Activated CD8-positive, alpha-beta memory T cell treated with anti-CD3 and anti-CD28 coated beads for 36 hours (primary cell): Measurements from ENCODE around the gene PSMC2. TPM values are rescaled to one million over a fixed set of nuclear protein-coding genes. Genes with fewer than 3 reads are reported as not detected.
"Not testable (repeated sequence)": the region's sequence is repeated elsewhere in the genome, so short reads cannot be mapped to it uniquely, and the experiment has no call there.

Experiments used
- CTCF ChIA-PET: fragments of 350-600 bp; sonication (Branson Sonifier 250); formaldehyde crosslinking; loops from one replicate; lab custom pipeline; 2021; ENCODE audit warnings: antibody characterized with exemption; lab: Charles Lee
- POLR2A ChIA-PET: fragments of 350-600 bp; sonication (Branson Sonifier 250); formaldehyde crosslinking; loops from one replicate; lab custom pipeline; 2021; ENCODE audit warnings: antibody characterized with exemption; lab: Charles Lee
- total RNA-seq, 2 experiments: library from RNA; stranded (reverse); gene quantifications; one replicate each; pipeline ENCODE4 v1.2.3, GENCODE V29; 2021

The PSMC2 gene
- total RNA-seq, 2 experiments from 2014 or later: 188 to 192 TPM

DNA sequence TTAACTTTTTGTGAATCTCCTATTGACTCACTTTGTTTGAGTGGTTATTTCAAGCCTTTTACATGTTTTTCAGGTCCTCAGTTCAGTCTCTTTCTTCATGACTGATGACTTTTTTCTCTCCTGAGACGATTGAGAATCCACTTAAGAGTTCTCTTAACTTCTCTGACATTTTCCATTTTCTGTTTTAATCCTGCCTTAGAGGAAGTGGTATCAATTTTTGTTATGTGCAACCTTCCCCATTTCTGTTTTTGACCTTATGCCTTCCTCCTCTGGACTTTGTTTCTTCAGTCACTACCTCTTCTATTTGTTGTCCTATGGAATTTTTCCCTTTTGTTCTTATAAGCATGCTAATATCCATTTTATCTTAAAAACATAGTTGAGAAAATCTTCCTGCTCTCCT, 2.4 kb downstream of the PSMC2 start:
- POLR2A ChIA-PET: interaction anchor here (0.7 kb wide), 1 partner anchor 9 kb away, joined by 3 read pairs; no protein-coding TSS in a partner anchor
- CTCF ChIA-PET: interaction anchor here (0.5 kb wide), 1 partner anchor 13 kb away, joined by 4 read pairs; no protein-coding TSS in a partner anchor

DNA sequence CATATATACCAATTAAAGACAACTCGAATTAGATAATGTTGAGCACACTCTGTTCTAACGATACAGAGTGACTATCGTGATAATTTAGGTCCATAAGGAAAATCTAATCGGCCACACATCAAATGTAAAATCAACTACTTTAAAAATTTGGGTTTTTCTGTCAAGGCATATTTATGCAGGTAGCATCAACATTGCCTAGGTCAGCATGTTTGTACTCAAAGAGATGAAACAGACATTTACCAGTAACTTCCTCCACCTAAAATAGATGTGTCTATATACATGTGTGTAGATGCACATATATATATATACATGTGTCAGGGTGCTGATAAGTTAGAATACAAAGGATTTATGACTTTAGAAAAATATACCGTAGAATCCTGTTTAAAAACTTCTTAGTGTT, 22.0 kb downstream of the PSMC2 start:
- CTCF ChIA-PET: no interaction called here
- POLR2A ChIA-PET: no interaction called here

DNA sequence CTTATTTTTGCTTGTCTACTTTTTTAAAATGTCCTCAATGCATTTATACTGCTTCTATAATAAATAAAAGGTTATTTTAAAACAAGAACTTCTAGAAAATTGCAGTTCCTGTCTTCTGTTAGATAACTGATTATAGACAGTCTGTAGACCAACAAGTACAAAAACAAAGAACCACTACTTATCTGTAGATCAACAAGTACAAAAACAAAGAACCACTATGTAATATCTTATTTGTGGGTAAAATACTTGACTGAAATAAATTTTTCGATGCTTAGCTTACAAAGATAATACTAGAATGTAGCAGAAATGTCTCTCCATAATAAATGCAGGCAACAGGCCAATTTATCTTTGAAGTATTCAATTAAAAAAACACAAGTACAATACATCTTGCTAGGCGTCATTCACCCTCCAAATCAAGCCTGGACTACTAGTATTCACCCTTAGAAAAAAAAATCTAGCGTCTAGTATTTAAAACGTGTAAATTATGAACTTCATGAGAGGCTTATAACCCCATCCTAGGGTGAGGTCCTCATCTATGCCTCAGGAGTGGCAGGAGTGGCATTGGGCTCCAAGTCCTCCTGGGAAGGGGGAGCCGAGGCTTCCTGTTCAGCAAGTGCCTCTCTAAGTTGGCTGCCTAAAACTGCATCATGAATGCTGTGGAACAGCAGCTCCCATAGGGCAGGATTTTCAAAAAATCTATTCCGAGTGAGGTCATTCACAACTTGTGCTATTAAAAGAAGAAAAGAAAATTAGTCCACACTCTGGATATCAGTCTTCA, 26.6 kb downstream of the PSMC2 start:
- POLR2A ChIA-PET: no interaction called here
- CTCF ChIA-PET: no interaction called here

DNA sequence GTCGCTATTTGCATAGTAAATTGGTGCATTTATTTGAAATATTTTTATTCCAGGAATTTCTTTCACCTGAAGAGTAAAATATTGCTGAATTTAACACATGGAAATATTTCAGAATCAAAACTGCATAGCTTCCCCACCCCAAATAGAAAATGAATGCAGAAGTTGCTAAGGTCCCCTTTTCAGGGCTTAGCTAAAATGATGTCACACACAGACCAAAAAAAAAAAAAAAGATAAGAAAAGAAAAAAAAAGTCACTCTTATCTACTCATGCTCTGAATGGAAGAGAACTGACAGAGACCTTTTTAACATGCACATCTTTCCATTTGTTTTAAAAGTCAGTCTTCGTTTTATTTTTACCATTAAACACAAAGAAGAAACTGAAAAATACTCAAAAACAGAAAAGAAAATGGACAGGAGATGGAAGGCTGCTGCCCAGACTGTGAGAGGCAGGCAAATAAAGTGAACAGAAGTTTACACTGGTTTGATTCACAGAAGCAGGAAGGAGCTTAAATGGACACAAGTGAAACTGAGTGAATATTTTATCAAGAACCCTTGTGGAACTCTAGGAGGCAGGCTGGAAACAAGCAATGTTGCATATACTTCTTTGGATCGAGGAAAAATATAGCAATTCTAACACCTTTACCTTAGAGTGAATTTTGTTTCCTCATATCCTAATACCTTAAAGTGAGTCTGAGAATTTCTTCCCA, 32.0 kb downstream of the PSMC2 start:
- CTCF ChIA-PET: interaction anchor here (0.6 kb wide), 1 partner anchor 273 kb away, joined by 3 read pairs; no protein-coding TSS in a partner anchor
- POLR2A ChIA-PET: no interaction called here

DNA sequence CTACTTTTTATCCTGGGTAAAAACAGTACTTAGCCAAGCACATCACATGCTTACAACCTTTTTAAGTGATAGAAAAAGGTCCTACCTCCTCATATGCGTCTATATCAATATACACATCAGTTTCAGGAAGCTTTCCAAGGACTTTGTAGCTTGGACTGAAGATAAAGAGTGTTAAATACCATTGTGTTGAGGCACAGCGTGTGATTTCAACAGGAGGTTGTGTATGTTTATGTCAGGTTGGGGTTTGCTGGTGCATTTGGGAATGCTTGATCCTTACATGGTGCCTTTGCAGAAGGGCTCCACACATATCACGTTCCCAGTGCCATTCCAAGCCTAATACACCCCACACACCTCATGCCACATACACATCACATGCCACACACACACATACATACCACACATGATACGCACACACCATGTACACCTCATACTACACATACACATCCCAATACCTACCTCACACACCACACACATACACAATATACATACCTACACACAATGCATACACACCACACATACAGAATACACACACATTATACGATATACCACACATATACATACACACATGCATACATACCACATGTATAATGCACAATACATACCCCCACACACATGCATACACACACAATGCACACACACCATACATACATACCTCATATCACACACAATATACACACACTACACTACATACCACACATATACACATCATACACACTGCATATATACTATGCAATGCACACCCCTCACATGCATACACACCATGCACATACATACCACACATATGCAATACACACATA, 33.1 kb downstream of the PSMC2 start:
- CTCF ChIA-PET: interaction anchor here (0.6 kb wide), 1 partner anchor 275 kb away, joined by 3 read pairs; no protein-coding TSS in a partner anchor
- POLR2A ChIA-PET: no interaction called here

DNA sequence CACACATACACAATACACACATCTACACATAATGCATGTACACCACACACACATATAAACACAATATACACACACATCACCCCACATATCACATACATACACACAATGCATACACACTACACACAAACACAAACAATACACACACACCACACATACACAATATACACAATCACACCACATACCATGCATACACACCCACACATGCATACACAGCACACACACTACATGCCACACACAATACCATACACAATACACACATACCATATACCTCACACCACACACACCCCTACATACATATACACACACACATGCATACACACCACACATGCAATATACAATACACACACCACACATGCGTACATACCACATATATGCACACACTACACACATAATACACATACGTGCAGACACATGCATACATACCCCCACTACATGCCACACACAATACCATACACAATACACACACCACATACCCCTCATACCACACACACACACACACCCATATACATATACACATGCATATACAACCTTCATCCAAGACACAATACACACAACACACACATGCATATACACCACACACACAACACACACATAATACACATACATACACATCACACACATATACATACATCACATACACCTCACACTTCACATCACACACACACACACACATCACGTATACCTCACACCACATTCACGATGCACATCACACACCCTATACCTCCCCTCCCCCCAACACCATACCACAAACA, 34.0 kb downstream of the PSMC2 start:
- CTCF ChIA-PET: no interaction called here
- POLR2A ChIA-PET: no interaction called here

DNA sequence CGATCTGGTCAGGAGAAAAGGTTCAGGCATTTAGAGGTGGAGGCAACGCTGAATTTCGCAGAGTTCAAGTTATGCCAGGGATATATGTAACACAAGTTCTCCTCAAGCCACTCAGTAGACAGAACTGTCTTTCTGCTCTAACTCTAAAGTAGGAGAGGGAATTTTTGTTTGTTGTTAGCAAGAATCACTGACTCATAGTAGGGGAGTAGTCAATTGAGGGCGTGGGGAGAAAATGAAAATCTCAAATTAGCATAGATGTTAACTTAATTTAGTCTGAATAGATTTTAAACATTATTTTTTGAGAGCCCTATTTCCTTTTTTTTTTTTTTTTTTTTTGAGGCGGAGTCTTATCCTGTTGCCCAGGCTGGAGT, 34.6 kb downstream of the PSMC2 start:
- CTCF ChIA-PET: no interaction called here

DNA sequence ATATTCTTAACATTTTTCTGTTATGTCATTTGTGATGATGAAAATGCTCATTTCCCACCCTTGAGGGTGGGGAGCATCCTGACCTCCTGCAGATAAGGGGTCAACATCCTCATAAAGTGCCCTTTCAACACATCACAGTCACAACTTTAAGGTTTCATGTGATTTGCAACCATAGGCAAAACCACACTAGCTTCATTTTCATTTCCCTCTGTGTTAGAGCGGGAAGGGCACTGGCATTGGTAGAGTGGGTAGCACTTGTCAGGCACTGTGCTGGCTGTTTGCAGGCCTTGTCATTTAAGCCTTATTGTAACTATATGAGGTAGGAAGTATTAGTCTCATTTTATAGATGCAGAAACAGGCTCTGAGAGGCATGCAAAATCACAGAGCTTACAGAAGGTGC, 39.8 kb downstream of the PSMC2 start:
- ChIA-PET POLR2A (no interaction called here), CTCF (no interaction called here)

More for the DNA sequence above, 34.6 kb downstream of the PSMC2 start:
- POLR2A ChIA-PET: no interaction called here

DNA sequence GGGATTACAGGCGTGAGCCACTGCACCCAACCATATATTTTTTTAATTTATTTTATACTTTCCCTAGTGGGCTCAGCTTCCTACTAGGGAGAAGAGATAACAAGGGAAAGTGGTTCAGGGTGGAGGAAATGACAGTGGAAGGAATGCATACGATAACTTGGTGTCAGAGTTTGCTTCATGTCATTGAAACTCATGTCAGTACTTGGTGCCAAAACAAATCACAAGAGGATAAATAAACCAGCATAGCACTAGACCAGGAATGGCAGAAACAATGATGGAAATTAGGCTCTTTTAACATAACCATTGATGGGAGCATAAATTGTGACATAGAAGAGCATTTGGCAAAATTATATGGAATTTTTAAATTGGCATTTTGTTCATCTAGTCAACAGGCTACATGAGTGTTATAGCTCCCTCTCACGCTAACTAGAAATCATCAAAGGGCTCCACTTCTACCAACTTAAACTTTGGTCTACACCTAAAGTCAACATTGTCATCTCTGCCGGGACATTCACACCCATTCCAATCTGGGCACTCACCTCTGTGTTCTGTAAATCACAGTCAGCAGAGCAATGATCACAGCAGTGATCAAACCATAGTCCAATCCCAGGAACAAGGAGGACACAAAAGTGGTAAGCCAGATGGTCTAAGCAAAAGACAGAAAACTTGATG, 41.2 kb downstream of the PSMC2 start:
- POLR2A ChIA-PET: no interaction called here
- CTCF ChIA-PET: no interaction called here

DNA sequence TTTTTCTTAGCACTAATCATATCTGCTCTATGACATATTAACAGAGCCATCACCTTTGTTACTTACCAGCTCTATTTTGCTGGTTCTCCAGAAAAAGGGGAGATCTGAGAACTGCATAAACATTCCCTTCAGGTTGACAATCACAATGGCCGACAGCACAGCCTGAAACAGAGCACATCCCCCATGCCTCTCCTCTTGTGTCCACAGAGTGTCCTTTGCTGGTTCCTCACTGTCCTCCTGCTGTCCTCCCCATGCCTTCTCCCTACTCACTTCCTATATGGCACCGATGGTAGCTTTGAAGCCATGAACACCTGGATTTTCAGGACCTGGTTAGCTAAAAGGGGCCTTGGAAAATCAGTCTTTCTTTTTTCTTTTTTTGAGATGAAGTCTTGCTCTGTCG, 41.8 kb downstream of the PSMC2 start:
- ChIA-PET POLR2A (no interaction called here), CTCF (no interaction called here)

DNA sequence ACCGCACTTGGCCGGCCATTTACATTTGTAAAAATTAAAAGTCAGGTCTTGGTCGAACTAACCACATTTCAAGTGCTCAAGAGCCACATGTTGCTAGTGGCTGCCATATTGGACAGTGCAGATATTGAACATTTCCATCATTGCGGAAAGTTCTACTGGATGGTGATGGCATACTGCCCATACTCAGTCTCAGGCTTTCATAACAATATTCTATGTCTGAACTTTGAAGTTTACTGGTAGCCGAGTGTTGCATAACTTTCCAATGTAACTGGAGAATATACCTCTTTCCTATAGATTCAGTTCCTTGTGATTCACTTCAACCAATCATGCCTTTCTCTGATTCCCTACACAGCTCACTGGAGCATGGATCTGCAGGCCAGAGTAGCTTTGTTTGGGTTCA, 43.7 kb downstream of the PSMC2 start:
- ChIA-PET CTCF (no interaction called here), POLR2A (no interaction called here)

DNA sequence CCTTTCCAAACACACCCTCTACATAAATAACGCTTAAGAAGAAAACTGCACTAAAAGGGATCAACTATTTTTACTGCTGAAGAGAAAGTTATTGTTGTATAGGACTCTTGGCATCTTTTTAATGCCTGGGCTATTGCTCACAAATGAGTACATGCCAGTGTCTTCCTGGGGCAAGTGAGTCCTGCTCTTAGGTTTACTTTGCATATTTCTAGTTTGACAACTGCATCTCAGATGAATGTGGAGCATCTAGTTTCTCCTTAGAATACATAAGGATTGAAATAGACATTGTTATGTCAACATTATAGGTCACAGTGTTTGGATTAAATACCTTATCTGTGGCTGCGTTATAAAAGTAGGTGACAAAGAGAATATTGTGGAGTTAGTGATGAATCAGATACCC, 44.5 kb downstream of the PSMC2 start:
- POLR2A ChIA-PET: no interaction called here
- CTCF ChIA-PET: no interaction called here

DNA sequence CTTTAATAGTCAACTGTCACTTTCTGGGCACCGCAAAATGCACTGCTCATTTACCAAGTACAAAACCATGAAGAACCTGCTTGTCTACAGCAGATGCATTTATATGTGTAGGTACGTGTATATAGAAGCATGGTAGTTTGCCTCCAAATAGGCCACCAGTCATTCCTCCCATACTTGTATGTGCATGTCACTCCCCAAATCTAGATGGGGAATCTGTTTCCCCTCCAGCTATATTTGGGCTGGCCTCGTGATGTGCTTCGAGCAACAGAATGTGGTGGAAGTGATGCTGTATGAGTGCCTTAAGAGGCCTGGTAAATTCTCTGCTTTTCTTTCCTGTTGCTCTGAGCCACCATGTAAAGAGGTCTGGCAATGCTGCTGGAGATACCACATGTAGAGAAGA, 47.1 kb downstream of the PSMC2 start:
- POLR2A ChIA-PET: no interaction called here
- CTCF ChIA-PET: no interaction called here

DNA sequence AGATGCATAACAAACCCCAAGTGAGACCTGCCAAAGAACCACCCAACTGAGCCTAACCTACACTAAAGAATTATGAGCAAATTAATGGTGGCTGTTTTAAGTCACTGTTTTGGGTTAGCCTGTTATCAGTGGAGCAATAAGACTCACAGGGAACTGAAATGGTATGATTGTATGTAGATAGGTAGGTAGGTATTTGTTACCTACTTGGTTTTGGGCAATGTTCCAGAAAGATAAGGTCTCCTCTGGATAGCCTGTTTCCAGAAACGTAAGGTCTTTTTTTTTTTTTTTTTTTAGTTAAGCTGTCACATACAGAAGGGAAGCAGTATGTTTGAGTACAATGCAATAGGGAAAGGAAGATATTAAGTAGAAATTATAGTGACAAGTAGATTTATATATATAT, 47.6 kb downstream of the PSMC2 start:
- CTCF ChIA-PET: no interaction called here
- POLR2A ChIA-PET: no interaction called here

DNA sequence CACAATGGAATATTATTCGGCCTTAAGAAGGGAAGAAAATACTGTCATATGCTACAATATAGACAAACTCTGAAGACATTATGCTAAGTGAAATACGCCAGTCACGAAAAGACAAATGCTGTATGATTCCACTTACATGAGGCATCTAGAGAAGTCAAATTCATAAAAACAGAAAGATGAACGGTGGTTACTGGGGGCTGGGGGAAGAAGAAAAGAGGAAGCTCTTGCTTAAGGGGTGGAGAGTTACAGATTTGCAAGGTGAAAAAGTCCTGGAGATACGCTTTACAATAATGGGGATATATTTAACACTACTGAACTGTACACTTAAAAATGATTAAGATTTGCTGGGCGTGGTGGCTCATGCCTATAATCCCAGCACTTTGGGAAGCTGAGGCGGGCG, 49.0 kb downstream of the PSMC2 start:
- POLR2A ChIA-PET: no interaction called here
- CTCF ChIA-PET: no interaction called here

DNA sequence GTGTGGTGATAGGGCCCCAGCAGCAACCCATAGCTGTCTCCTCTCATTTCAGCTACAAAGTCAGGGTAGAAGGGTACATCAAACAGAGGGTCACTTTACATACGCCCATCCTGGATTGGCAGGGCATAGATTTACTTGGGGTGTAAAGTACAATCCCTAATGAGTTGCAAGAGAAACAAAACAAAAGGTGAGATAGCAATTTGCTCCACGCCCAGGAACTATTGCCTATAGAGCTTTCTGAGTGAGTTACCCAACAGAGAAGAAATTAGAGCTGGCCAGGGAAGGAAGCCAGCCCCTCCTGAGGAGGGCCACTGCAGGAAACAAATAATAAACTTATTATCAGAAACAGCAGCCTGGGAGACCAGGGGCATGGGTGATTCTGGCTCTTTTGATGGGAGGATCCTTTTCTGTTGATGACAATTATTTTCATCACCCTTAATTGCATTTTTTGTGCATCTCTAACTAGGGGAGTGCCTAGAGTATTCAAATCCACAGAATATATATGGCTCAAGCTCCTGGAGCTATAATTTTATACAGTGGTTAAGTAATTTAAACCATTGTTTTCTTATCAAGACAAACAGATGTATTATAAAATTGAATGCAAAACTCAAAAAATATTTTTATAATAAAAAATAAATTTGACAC, 51.2 kb downstream of the PSMC2 start:
- CTCF ChIA-PET: interaction anchor here (1.4 kb wide), 1 partner anchor 8 kb away, joined by 7 read pairs; no protein-coding TSS in a partner anchor

DNA sequence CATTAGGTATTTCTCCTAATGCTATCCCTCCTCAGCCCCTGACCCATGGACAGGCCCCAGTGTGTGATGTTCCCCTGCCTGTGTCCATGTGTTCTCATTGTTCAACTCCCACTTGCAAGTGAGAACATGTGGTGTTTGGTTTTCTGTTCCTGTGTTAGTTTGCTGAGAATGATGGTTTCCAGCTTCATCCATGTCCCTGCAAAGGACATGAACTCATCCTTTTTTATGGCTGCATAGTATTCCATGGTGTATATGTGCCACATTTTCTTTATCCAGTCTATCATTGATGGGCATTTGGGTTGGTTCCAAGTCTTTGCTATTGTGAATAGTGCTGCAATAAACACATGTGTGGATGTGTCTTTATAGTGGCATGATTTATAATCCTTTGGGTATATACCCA, 52.2 kb downstream of the PSMC2 start:
- CTCF ChIA-PET, POLR2A ChIA-PET: not testable (repeated sequence)

More for the DNA sequence above, 51.2 kb downstream of the PSMC2 start:
- POLR2A ChIA-PET: no interaction called here
